Adrenal gland (tissue), 5 donors: ENCODE measurements around the gene NMRK2.

Experiments
- POLR2A ChIP-seq, 2 donors: fragments of 450-650 bp; IDR thresholded peaks; one replicate each; pipeline ENCODE4 v1.6.1; 2017; ENCODE audit warnings: antibody characterized with exemption in 2 of 2, mild to moderate bottlenecking in 2 of 2, moderate library complexity in 1 of 2
- TF ChIP-seq, protein P1 (sequence below), 6 experiments: fragments of 450-650 bp in 4 of 6; fragments of 200-600 bp in 2 of 6; sonication (generic) in 1 of 6; IDR thresholded peaks; 1 replicate in 5 of 6; 2 replicates in 1 of 6; pipeline versions ENCODE4 v1.5.1 to v1.8.0; 2016 to 2021; ENCODE audit warnings: antibody characterized with exemption in 6 of 6, mild to moderate bottlenecking in 2 of 6, moderate library complexity in 1 of 6
- donor health status: DM: no; HTN: no; CAD: no.

DNA sequence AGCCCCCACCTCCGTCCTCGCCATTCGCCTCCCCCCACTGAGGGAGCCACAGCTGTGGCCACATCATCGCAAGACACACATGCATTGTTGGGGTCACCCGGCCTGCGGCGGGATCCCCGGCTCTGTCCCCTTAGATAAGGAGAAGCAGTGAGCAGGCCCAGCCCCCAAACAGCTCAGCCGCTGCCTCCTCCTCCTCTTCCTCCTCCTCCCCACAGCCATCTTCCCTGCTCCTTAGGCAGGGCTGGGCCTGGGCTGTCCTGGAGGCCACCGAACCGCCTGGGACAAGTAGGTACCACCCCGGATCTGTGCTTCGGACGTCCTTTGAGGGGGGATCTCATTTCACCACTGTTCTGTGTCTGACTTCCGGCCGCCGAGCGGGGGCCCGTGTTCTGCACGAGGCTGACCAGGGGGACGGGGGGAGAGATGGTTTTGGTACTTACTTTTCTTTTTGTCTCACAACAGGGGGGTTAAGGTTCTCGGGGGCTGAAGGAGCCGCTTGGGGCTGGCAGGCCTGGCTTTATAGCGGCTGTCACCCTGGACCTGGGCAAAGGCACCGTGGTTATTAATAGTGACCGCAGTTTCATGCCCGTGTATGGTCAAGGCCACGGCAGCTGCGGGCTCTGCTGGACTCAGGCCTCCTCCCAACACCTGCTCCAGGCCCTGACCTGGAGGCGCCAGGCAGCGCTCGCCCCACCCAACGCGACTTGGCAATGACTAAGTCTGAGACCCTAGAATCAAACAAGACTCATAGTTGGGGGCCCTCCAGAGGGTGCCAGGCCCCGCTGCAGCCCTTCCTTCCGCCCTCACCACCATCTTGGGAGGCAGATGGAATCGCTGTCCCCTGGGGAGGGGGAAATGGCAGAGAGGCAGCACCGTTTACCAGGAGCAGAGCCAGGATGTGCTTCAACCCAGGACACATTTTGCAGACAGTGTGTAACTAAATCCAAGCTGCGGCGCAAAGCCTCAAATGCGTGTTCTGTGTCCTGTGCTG is 18.3 kb downstream of the NMRK2 start:
- TF ChIP-seq, protein P1, sequence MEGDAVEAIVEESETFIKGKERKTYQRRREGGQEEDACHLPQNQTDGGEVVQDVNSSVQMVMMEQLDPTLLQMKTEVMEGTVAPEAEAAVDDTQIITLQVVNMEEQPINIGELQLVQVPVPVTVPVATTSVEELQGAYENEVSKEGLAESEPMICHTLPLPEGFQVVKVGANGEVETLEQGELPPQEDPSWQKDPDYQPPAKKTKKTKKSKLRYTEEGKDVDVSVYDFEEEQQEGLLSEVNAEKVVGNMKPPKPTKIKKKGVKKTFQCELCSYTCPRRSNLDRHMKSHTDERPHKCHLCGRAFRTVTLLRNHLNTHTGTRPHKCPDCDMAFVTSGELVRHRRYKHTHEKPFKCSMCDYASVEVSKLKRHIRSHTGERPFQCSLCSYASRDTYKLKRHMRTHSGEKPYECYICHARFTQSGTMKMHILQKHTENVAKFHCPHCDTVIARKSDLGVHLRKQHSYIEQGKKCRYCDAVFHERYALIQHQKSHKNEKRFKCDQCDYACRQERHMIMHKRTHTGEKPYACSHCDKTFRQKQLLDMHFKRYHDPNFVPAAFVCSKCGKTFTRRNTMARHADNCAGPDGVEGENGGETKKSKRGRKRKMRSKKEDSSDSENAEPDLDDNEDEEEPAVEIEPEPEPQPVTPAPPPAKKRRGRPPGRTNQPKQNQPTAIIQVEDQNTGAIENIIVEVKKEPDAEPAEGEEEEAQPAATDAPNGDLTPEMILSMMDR (IDR thresholded peaks at IDR 0.05), result no peak
- TF ChIP-seq POLR2A (IDR thresholded peaks at IDR 0.05), result no peak
